ENCODE results near the gene GSTA1. TPM values are rescaled to one million over a fixed set of nuclear protein-coding genes. Genes with fewer than 3 reads are reported as not detected.
"Not testable (repeated sequence)": the region's sequence is repeated elsewhere in the genome, so short reads cannot be mapped to it uniquely, and the experiment has no call there.

The GSTA1 gene
- polyA plus RNA-seq, 2 donors = 2.4 to 3.1 TPM

DNA sequence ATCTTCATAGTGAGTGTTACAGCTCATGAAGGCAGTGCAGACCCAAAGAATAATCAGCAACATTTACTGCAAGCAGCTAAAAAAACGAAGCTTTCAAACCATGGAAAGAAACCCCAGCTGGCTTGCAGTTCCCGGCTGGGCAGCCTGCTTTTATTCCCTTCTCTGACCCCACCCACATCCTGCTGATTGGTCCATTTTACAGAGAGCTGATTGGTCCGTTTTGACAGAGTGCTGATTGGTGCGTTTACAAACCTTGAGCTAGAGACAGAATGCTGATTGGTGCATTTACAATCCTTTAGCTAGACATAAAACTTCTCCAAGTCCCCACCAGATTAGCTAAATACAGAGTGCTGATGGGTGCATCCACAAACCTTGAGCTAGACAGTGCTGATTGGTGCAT, 25.0 kb upstream of the GSTA1 start:
- H3K27me3 ChIP-seq (ENCODE audit: control insufficient read depth in 1 of 2, insufficient read depth in 2 of 2, low read length in 2 of 2); H3K4me1 ChIP-seq (ENCODE audit: control insufficient read depth in 2 of 2, insufficient read depth in 2 of 2, low read length in 1 of 2); H3K36me3 ChIP-seq (ENCODE audit: control insufficient read depth in 2 of 2, insufficient read depth in 2 of 2, low read length in 1 of 2); H3K4me3 ChIP-seq (ENCODE audit: low read depth in 1 of 2, low read length in 2 of 2); H3K27ac ChIP-seq (ENCODE audit: low read depth in 2 of 2, low read length in 1 of 2); H3K9me3 ChIP-seq (ENCODE audit: control insufficient read depth in 2 of 2, insufficient read depth in 1 of 2, low read depth in 1 of 2, low read length in 1 of 2): not testable (repeated sequence)
- 80 to 82% methylated on average over 4 of the region's 4 CpGs for WGBS, 2 donors

DNA sequence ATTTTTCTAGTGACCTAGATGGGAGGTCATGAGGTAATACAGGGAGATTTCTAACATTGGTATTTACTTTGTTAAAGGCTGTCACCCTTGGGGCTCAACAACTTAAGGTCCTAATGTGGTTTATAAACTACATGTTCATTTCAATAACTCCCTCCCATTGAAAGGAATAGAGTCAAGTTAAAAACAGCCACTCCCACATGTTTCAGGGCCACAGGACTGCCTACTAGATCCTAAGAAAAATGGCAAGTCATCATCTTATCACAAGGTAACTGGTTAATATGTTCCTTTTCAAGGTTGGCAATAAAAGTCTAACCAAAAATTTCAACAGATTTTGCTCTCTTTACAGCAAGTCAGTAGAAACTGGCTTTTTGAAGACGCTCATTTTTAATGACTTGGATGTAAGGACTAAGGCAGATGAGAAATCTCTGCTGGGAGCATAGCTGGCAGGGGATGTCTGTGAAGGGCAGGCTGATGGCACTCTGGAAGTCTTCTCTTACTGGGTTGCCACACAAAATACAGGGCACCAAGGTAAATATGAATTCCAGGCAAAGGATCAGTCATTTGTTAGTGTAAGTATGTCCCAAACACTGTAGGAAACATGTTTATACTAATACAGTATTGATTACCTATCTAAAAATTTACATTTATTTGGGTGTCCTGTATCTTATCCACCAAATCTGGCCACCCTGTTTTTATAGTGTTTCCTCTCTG, 23.6 kb upstream of the GSTA1 start:
- H3K4me1 ChIP-seq (ENCODE audit: control insufficient read depth in 2 of 2, insufficient read depth in 2 of 2, low read length in 1 of 2); H3K9me3 ChIP-seq (ENCODE audit: control insufficient read depth in 2 of 2, insufficient read depth in 1 of 2, low read depth in 1 of 2, low read length in 1 of 2); H3K27me3 ChIP-seq (ENCODE audit: control insufficient read depth in 1 of 2, insufficient read depth in 2 of 2, low read length in 2 of 2); H3K27ac ChIP-seq (ENCODE audit: low read depth in 2 of 2, low read length in 1 of 2); H3K4me3 ChIP-seq (ENCODE audit: low read depth in 1 of 2, low read length in 2 of 2); H3K36me3 ChIP-seq (ENCODE audit: control insufficient read depth in 2 of 2, insufficient read depth in 2 of 2, low read length in 1 of 2): not testable (repeated sequence)
- WGBS, 2 donors = 87 to 90% methylated on average over 1 of the region's 1 CpG

DNA sequence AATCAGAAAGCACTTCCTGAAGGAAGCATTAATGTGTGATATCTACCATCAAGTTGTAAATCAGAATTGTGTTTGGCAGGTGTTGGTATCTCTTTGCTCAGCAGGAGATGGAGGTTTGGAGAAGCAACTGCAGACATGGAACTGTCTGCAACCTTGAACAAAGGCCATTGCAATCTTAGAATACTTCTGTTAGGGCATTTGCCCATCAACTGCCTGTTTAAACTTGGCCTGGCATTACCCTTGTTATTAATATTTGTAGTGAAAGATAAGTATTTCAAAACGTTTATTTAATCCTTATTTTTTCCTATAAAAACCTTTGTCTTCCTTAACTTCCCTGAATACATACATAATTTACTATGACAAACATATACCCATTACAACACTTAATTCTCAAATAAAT, 22.9 kb upstream of the GSTA1 start:
- Histone ChIP-seq H3K27ac (ENCODE audit: low read depth in 2 of 2, low read length in 1 of 2) (no peak overlapping the region), H3K4me1 (ENCODE audit: control insufficient read depth in 2 of 2, insufficient read depth in 2 of 2, low read length in 1 of 2) (no peaks in the 10 kb centered on the region), H3K27me3 (ENCODE audit: control insufficient read depth in 1 of 2, insufficient read depth in 2 of 2, low read length in 2 of 2) (no peaks in the 10 kb centered on the region), H3K36me3 (ENCODE audit: control insufficient read depth in 2 of 2, insufficient read depth in 2 of 2, low read length in 1 of 2) (no peaks in the 10 kb centered on the region), H3K9me3 (ENCODE audit: control insufficient read depth in 2 of 2, insufficient read depth in 1 of 2, low read depth in 1 of 2, low read length in 1 of 2) (no peaks in the 10 kb centered on the region), H3K4me3 (ENCODE audit: low read depth in 1 of 2, low read length in 2 of 2) (no peak overlapping the region)
- 11 to 16% methylated on average over 1 of the region's 1 CpG for WGBS, 2 donors

DNA sequence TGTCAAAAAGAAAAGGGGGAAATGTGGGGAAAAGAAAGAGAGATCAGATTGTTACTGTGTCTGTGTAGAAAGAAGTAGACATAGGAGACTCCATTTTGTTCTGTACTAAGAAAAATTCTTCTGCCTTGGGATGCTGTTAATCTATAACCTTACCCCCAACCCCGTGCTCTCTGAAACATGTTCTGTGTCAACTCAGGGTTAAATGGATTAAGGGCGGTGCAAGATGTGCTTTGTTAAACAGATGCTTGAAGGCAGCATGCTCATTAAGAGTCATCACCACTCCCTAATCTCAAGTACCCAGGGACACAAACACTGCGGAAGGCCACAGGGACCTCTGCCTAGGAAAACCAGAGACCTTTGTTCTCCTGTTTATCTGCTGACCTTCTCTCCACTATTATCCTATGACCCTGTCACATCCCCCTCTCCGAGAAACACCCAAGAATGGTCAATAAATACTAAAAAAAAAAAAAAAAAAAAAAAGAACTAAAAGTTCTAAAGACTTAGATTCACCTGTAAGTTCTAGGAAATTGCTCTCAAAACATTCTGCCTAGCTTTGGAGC, 22.4 kb upstream of the GSTA1 start:
- H3K4me1 ChIP-seq (ENCODE audit: control insufficient read depth in 2 of 2, insufficient read depth in 2 of 2, low read length in 1 of 2) = not testable (repeated sequence)
- WGBS, 2 donors = 52 to 58% methylated on average over 4 of the region's 4 CpGs

DNA sequence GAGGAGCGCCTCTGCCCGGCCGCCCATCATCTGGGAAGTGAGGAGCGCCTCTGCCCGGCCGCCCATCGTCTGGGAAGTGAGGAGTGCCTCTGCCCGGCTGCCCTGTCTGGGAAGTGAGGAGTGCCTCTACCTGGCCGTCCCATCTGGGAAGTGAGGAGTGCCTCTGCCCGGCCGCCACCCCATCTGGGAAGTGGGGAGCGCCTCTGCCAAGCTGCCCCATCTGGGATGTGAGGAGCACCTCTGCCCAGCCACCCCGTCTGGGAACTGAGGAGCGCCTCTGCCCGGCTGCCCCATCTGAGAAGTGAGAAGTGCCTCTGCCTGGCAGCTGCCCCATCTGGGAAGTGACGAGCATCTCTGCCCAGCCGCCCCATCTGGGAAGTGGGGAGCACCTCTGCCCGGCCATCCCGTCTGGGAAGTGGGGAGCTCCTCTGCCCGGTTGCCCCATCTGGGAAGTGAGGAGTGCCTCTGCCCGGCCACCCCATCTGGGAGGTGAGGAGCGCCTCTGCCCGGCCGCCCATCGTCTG, 21.7 kb upstream of the GSTA1 start:
- H3K36me3 ChIP-seq (ENCODE audit: control insufficient read depth in 2 of 2, insufficient read depth in 2 of 2, low read length in 1 of 2); H3K27me3 ChIP-seq (ENCODE audit: control insufficient read depth in 1 of 2, insufficient read depth in 2 of 2, low read length in 2 of 2); H3K9me3 ChIP-seq (ENCODE audit: control insufficient read depth in 2 of 2, insufficient read depth in 1 of 2, low read depth in 1 of 2, low read length in 1 of 2); H3K4me3 ChIP-seq (ENCODE audit: low read depth in 1 of 2, low read length in 2 of 2); H3K27ac ChIP-seq (ENCODE audit: low read depth in 2 of 2, low read length in 1 of 2); H3K4me1 ChIP-seq (ENCODE audit: control insufficient read depth in 2 of 2, insufficient read depth in 2 of 2, low read length in 1 of 2): not testable (repeated sequence)
- WGBS, 2 donors = 94 to 97% methylated on average over 19 to 25 of the region's 25 CpGs

More for the DNA sequence above, 22.4 kb upstream of the GSTA1 start:
- H3K36me3 ChIP-seq (ENCODE audit: control insufficient read depth in 2 of 2, insufficient read depth in 2 of 2, low read length in 1 of 2); H3K27me3 ChIP-seq (ENCODE audit: control insufficient read depth in 1 of 2, insufficient read depth in 2 of 2, low read length in 2 of 2); H3K4me3 ChIP-seq (ENCODE audit: low read depth in 1 of 2, low read length in 2 of 2); H3K27ac ChIP-seq (ENCODE audit: low read depth in 2 of 2, low read length in 1 of 2); H3K9me3 ChIP-seq (ENCODE audit: control insufficient read depth in 2 of 2, insufficient read depth in 1 of 2, low read depth in 1 of 2, low read length in 1 of 2): not testable (repeated sequence)

DNA sequence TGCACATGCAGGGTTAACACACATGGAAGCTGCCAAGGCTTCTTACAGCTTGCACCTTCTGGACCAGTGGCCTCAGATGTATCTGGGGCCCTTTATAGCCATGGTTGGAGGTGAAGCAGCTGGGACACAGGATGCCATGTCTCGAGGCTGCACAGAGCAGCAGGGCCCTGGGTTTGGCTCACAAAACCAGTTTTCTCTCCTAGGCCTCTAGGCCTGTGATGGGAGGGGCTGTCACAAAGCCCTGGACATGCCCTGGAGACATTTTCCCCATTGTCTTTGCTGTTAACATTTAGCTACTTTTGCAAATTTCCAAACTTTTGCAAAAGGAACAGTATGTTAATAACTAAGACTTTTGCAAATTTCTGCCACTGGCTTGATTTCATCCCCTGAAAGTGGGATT, 18.2 kb upstream of the GSTA1 start:
- Histone ChIP-seq H3K27ac (ENCODE audit: low read depth in 2 of 2, low read length in 1 of 2) (no peak overlapping the region), H3K4me3 (ENCODE audit: low read depth in 1 of 2, low read length in 2 of 2) (no peak overlapping the region), H3K4me1 (ENCODE audit: control insufficient read depth in 2 of 2, insufficient read depth in 2 of 2, low read length in 1 of 2) (no peaks in the 10 kb centered on the region), H3K36me3 (ENCODE audit: control insufficient read depth in 2 of 2, insufficient read depth in 2 of 2, low read length in 1 of 2) (no peaks in the 10 kb centered on the region), H3K9me3 (ENCODE audit: control insufficient read depth in 2 of 2, insufficient read depth in 1 of 2, low read depth in 1 of 2, low read length in 1 of 2) (no peaks in the 10 kb centered on the region), H3K27me3 (ENCODE audit: control insufficient read depth in 1 of 2, insufficient read depth in 2 of 2, low read length in 2 of 2) (no peaks in the 10 kb centered on the region)
- WGBS, 2 donors = 58 to 62% methylated on average over 1 of the region's 1 CpG

DNA sequence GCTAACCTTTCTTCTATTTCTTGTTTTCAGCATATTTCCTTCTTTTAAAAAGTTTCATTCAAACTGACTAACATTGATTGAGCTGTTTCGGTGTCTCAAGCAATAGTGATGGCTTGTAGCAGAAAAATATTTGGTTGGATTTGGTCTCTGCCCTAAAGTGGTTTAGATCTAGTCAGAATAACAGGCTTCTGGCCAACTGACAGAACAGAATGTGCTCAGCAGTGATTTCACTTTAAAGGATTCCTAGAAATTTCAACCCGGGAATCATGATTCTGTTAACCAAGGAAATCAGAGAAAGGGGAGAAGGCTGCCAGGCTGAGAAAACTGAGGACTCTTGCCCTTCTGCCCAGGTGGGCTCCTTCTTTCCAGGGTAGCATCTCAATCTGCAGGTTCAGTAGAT, 16.6 kb upstream of the GSTA1 start:
- Histone ChIP-seq H3K27ac (ENCODE audit: low read depth in 2 of 2, low read length in 1 of 2) (no peak overlapping the region), H3K27me3 (ENCODE audit: control insufficient read depth in 1 of 2, insufficient read depth in 2 of 2, low read length in 2 of 2) (no peaks in the 10 kb centered on the region), H3K4me1 (ENCODE audit: control insufficient read depth in 2 of 2, insufficient read depth in 2 of 2, low read length in 1 of 2) (no peaks in the 10 kb centered on the region), H3K36me3 (ENCODE audit: control insufficient read depth in 2 of 2, insufficient read depth in 2 of 2, low read length in 1 of 2) (no peaks in the 10 kb centered on the region), H3K4me3 (ENCODE audit: low read depth in 1 of 2, low read length in 2 of 2) (no peak overlapping the region), H3K9me3 (ENCODE audit: control insufficient read depth in 2 of 2, insufficient read depth in 1 of 2, low read depth in 1 of 2, low read length in 1 of 2) (no peaks in the 10 kb centered on the region)
- WGBS, 2 donors = 61 to 73% methylated on average over 2 of the region's 2 CpGs

DNA sequence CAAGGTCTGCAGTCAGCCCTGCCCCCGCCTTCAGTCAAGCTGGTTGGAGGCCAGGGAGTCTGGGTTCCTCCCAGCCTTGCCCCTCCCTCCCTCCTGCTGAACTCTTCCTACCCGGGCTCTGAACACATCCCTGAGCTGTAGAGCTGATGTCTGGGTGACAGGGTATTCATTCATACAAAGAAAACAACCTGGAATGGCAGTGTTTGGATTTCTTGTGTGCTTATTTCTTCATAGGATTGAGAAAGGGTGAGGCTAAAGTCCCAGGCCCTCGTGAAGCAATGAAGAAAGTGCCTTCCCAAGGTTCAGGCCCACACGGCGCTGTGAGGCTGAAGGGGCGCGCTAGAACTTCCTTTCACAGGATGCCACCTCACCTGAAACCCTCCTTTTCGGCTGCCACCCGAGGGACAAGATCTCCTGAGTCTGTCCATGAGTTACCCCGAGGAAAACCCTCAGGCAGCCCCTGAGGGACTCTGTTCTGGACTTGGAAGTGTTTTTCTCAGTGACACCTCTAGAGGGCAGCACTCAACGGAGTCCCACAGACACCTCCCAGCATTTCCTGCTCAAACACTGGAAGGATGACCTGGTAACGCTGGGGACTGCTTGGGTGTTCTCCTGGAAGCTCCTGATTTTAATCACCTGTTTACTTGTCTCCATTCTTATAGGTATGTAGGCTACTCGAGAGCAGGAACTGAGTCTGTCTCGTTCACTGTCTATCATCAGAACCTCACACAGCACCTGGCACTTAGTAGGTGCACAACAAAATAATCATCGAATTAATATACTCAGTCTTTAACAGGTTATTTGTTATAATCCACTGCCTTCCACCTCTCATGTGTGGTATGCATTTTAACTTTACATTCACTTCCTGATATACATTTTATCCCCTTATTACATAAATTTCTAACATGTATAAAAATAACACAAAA, 11.8 kb upstream of the GSTA1 start:
- WGBS, 2 donors = 39% methylated on average over 15 of the region's 15 CpGs
- no peaks in the 10 kb centered on the region for H3K9me3 ChIP-seq (ENCODE audit: control insufficient read depth in 2 of 2, insufficient read depth in 1 of 2, low read depth in 1 of 2, low read length in 1 of 2)
- no peak overlapping the region for H3K27ac ChIP-seq (ENCODE audit: low read depth in 2 of 2, low read length in 1 of 2)
- H3K4me3 ChIP-seq (ENCODE audit: low read depth in 1 of 2, low read length in 2 of 2) = no peak overlapping the region
- no peaks in the 10 kb centered on the region for H3K27me3 ChIP-seq (ENCODE audit: control insufficient read depth in 1 of 2, insufficient read depth in 2 of 2, low read length in 2 of 2)
- H3K4me1 ChIP-seq (ENCODE audit: control insufficient read depth in 2 of 2, insufficient read depth in 2 of 2, low read length in 1 of 2) = no peaks in the 10 kb centered on the region
- no peaks in the 10 kb centered on the region for H3K36me3 ChIP-seq (ENCODE audit: control insufficient read depth in 2 of 2, insufficient read depth in 2 of 2, low read length in 1 of 2)

DNA sequence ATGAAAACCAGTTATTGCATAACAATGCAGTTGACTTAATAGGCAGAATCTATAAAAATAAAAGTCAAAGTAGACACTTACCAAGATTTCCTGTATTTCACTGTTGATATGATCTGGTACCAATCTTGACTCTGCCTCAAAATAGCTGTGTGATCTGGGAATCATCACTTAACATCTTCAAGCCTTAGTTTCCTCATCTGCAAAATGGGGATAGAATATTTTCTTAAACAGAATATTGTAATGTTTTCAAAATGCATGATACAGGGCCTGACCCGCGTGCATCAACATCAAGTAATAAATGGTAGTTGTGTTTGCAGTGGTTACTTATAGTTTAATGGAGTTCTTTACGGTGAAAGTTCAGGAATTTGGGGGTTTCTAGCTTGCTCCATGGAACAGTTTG, 10.9 kb upstream of the GSTA1 start:
- H3K9me3 ChIP-seq (ENCODE audit: control insufficient read depth in 2 of 2, insufficient read depth in 1 of 2, low read depth in 1 of 2, low read length in 1 of 2); H3K4me1 ChIP-seq (ENCODE audit: control insufficient read depth in 2 of 2, insufficient read depth in 2 of 2, low read length in 1 of 2); H3K36me3 ChIP-seq (ENCODE audit: control insufficient read depth in 2 of 2, insufficient read depth in 2 of 2, low read length in 1 of 2); H3K4me3 ChIP-seq (ENCODE audit: low read depth in 1 of 2, low read length in 2 of 2); H3K27me3 ChIP-seq (ENCODE audit: control insufficient read depth in 1 of 2, insufficient read depth in 2 of 2, low read length in 2 of 2); H3K27ac ChIP-seq (ENCODE audit: low read depth in 2 of 2, low read length in 1 of 2): not testable (repeated sequence)
- WGBS, 2 donors = 63 to 75% methylated on average over 3 of the region's 3 CpGs

All from esophagus (tissue), 2 donors.